Activated CD8-positive, alpha-beta T cell treated with anti-CD3 and anti-CD28 coated beads, Interleukin-2, amount 10 ng/mL, durations not matched to agents 7 days and 5 days (primary cell): ENCODE results near the gene ANKRD9. TPM values are rescaled to one million over a fixed set of nuclear protein-coding genes. Genes with fewer than 3 reads are reported as not detected.

Source experiments
- ATAC-seq: fragments of 150-1000 bp; cut with Tn5 transposase; one replicate; pipeline ENCODE4 v1.10.0; 2021; ENCODE audit warnings: moderate library complexity
- CTCF ChIA-PET: fragments of 350-600 bp; sonication (Branson Sonifier 250); formaldehyde crosslinking; loops from one replicate; lab custom pipeline; 2021; ENCODE audit warnings: antibody characterized with exemption; lab: Charles Lee
- POLR2A ChIA-PET: fragments of 350-600 bp; sonication (Branson Sonifier 250); formaldehyde crosslinking; loops from one replicate; lab custom pipeline; 2021; ENCODE audit warnings: antibody characterized with exemption; lab: Charles Lee
- DNase-seq: peaks from one replicate; pipeline ENCODE4 v3.0.0-alpha.2; 2020
- H3K27ac Mint-ChIP-seq: one replicate; pipeline ENCODE4 v1.8.0; 2021; ENCODE audit warnings: mild to moderate bottlenecking, mixed read lengths
- H3K27me3 Mint-ChIP-seq: one replicate; pipeline ENCODE4 v1.8.0; 2021; ENCODE audit warnings: low read depth, mixed read lengths
- H3K36me3 Mint-ChIP-seq: one replicate; pipeline ENCODE4 v1.8.0; 2021; ENCODE audit warnings: low read depth, mixed read lengths
- H3K4me1 Mint-ChIP-seq: one replicate; pipeline ENCODE4 v1.8.0; 2021; ENCODE audit warnings: low read depth, mixed read lengths
- H3K4me3 Mint-ChIP-seq: one replicate; pipeline ENCODE4 v1.8.0; 2021; ENCODE audit warnings: mild to moderate bottlenecking, mixed read lengths
- H3K9me3 Mint-ChIP-seq: one replicate; pipeline ENCODE4 v1.8.0; 2022; ENCODE audit warnings: mixed read lengths; ENCODE audit not compliant: insufficient read depth
- total RNA-seq, 2 experiments: library from RNA; stranded (reverse); gene quantifications; one replicate each; pipeline ENCODE4 v1.2.3, GENCODE V29; 2021

Gene ANKRD9
- total RNA-seq, 2 experiments from 2014 or later = 9.7 to 10.0 TPM

DNA sequence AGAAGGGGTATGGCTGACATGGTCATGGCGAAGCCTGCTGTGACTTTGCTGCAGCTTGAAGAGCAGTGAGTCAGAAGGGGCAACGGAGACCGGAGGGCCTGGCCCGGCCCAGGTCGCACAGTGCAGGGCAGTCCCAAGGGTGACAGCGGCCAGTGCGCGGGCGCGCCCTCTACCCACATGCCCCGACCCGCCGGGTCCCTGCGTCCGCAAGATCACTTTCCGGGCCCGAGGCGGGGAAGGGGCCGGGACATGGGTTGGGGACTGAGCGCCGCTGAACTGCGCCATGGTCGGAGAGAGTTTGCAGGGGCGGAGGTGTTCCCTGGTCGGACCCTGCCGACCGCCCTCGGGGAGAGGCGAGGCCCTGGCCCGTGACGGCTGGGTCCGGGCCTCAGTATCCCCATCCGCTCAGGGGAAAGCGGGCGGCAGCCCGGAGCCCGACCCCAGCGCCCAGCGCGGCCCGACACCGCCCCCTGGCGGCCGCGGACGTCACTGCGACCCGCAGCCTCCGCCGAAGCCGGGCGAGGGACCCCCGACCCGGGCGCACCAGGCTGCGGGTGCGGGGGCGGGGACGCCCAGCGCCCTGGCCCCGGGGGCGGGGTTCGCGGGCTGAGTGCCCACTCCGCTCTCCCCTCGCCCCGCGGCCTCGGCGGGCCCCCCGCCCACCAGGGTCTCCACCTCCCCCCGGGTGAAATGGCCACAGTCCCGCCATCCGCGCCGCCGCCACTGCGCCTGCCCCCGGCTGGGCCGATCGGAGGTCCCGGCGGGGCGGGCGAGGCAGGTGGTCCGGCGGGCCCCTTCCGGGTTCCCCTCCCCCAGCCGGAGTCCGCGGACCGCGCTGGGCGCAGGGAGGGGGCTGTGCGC, 7.2 kb upstream of the ANKRD9 start:
- DNase-seq (peak; percentile 68), ATAC-seq (peak; percentile 89)
- ChIA-PET POLR2A (interaction anchor here (0.8 kb wide), 1 partner anchor 75 kb away, joined by 3 read pairs; no protein-coding TSS in a partner anchor), CTCF (interaction anchor here (0.7 to 2.9 kb wide), 6 partner anchors 8 to 200 kb away, joined by 3 to 48 read pairs (median 6); no protein-coding TSS in a partner anchor)
- peak overlapping the region; percentile 74 for H3K27ac Mint-ChIP-seq
- peaks cover 20% of the 10 kb centered on the region for H3K27me3 Mint-ChIP-seq
- H3K36me3 Mint-ChIP-seq = no peaks in the 10 kb centered on the region
- H3K9me3 Mint-ChIP-seq = no peaks in the 10 kb centered on the region
- peak overlapping the region; percentile 71 for H3K4me3 Mint-ChIP-seq
- H3K4me1 Mint-ChIP-seq = peaks cover 7% of the 10 kb centered on the region

DNA sequence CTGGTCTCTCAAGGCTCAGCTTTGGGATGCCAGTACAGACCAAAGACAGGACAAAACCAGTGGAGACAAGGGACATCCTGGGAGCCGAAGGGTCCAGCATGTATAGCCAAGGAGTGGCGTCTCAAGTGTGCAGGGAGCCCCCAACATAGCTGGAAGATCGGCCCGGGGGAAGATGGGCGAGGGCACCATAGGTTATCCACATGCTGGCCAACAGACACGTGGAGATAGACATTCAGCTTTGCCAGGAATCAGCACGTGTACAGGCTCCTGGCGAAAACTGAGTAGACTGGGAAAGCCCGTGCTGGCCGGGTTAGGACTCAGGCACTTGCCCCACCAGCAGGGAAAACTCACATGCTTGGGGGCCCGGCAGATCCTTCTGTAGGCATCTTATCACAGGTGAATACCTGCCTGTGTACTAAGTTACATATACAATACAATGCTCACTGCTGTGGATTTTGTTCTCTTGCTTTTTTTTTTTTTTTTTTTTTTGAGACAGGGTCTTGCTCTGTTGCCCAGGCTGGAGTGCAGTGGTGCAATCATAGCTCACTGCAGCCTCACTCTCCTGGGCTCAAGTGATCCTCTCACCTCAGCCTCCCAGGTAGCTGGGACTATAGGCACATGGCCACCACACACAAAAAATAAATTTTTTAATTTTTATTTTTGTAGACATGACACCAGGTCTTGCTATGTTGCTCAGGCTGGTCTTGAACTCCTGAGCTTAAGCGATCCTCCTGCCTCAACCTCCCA, 5.6 kb upstream of the ANKRD9 start:
- Mint-ChIP-seq H3K4me3 (no peak overlapping the region), H3K27me3 (peaks cover 20% of the 10 kb centered on the region), H3K27ac (no peak overlapping the region), H3K9me3 (no peaks in the 10 kb centered on the region), H3K4me1 (peaks cover 15% of the 10 kb centered on the region), H3K36me3 (no peaks in the 10 kb centered on the region)
- ATAC-seq = no peak
- ChIA-PET CTCF (interaction anchor here (0.9 to 2.9 kb wide), 5 partner anchors 10 to 198 kb away, joined by 3 to 48 read pairs (median 4); partner anchors contain the start of gene ZNF839), POLR2A (no interaction called here)
- DNase-seq = no peak

DNA sequence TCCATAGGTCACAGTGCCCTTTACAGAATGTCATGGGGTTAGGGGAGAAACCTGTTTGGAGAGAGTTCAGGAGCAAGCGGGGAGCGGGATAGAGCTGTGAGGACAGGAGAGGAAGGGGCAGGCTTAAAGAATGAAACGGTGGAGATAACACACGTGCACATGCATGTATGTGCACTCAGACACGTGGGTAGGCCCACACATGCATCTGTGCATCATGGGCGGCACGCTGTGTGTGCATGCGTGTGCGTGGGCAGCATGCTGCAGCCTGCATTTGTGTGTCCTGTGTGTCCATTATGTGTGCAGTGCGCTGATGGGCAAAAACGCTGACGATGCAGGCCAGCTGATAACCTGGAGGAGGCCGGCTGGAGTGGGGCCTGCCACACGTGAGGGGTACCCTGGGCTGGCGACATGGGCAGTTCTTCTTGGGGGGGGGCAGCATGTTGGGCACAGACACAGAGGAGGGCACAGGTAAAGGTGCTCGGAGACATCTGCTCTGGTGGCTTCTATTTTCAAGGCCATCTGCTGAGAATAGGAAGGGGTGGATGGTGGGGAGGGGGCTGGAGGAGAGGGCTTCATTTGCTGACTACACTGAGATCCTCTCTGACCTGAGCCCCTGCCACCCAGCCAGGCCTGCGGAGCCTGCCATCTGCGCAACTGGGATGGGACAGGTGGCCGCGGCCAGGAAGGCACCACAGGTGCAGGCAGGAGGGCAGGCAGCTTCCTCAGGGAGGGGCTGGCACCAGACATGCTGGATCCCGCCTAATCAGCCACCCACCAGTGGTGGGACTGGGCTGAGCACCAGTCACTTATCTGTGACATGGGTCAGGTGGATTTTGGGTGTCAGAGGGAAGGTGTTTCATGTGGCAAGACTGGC, 4.6 kb upstream of the ANKRD9 start:
- Mint-ChIP-seq H3K4me3 (no peak overlapping the region), H3K9me3 (no peaks in the 10 kb centered on the region), H3K27me3 (peaks cover 20% of the 10 kb centered on the region), H3K4me1 (peaks cover 15% of the 10 kb centered on the region), H3K36me3 (no peaks in the 10 kb centered on the region), H3K27ac (no peak overlapping the region)
- POLR2A ChIA-PET = no interaction called here
- CTCF ChIA-PET = interaction anchor here (1.2 to 2.9 kb wide), 4 partner anchors 11 to 196 kb away, joined by 3 to 48 read pairs (median 5); partner anchors contain the start of gene ZNF839
- ATAC-seq (no peak), DNase-seq (no peak)

DNA sequence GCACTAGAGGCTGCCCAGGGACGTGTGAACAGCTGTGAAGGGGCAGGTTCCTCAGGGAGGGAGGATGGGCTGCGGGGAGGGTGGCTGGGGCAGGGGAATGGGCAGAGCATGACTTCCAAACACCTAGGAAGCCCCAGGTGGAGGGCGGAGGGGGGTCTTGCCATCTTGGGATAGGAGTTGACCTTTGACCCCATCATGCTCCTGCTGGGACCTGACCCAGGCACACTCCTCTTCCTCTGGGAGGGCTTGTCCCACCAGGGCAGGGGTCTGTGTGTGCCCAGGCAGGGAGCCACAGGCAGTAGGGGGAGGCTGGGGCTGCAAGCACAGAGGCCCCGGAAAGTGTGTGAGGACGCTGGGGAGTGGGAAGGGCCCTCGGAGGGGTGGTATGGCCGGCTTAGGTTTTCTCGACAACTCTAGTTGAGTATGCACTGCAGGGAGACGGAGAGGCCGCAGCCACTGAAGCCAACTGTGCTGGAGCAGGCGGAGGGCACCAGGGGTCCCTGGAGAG, 3.3 kb upstream of the ANKRD9 start:
- Mint-ChIP-seq H3K36me3 (peaks cover 2% of the 10 kb centered on the region), H3K9me3 (no peaks in the 10 kb centered on the region)

DNA sequence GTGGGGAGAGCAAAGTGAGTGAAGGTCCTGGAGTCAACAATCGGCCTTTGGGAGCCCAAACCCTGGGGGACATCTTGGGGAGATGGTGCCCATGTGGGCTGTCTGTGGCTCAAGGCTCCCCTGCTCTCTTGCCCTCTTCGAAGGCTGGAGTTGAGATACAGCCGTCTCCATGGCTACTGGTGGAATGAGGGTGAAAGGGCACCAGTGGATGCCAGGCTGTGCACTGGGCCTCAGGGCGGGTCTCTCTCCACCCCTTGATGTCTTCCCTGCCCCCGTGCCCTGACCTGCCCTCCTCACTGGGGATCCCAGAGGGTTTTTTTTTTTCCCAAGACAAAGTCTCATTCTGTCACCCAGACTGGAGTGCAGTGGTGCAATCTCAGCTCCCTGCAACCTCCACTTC, 2.0 kb upstream of the ANKRD9 start:
- DNase-seq (no peak), ATAC-seq (no peak)
- Mint-ChIP-seq H3K27me3 (peaks cover 9% of the 10 kb centered on the region), H3K27ac (no peak overlapping the region), H3K36me3 (peaks cover 5% of the 10 kb centered on the region), H3K4me3 (no peak overlapping the region), H3K9me3 (no peaks in the 10 kb centered on the region), H3K4me1 (peaks cover 19% of the 10 kb centered on the region)
- ChIA-PET POLR2A (no interaction called here), CTCF (interaction anchor here (2.7 kb wide), 1 partner anchor 12 kb away, joined by 16 read pairs; no protein-coding TSS in a partner anchor)

More for the DNA sequence above, 3.3 kb upstream of the ANKRD9 start:
- H3K4me1 Mint-ChIP-seq = peaks cover 22% of the 10 kb centered on the region
- no peak overlapping the region for H3K27ac Mint-ChIP-seq
- ChIA-PET POLR2A (no interaction called here), CTCF (no interaction called here)
- peaks cover 12% of the 10 kb centered on the region for H3K27me3 Mint-ChIP-seq
- DNase-seq = no peak
- no peak overlapping the region for H3K4me3 Mint-ChIP-seq
- ATAC-seq = no peak

DNA sequence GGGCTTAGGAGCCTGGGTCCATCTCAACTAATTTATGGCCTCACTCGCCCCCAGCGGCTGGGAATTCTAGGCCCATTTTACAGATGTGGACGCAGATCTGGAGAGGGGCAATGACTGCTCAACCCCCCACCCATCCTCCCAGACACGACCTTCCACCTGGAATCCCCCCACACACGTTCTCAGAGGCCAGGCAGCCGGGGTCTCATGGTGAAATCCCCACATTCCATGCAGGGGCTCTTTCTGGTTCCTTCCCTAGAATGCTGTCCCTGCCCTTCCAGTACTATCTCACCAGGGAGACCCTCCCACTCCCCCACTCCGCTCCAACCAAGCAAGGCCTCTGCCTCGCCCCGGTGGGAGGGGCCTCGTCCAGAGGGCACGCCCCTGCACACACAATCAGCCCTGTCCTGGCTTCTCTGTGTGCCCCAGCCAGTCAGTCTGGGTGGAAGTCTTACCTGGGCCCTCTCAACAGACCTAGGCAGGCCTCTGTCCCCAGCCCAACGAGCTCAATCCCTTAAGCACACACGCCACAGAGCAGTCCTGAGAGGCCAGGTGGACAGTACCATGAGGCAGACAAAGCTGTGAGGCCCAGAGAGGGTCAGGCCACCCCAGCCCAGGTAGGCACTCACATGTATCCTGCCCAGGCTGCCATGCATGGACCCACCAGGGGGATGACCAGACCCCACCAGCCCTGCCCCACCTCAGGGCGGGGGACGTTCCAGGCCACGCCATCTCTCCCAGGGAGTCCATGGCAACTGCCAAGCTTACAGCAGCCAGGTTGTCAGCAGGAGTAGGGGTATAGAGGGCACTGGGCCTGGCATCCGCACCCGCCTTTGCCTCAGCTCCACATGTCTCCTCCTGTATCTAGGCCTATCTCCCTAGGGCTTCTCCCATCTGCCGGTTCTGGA, 1.3 kb upstream of the ANKRD9 start:
- DNase-seq = peak; percentile 42
- peaks cover 5% of the 10 kb centered on the region for H3K27me3 Mint-ChIP-seq
- no peaks in the 10 kb centered on the region for H3K9me3 Mint-ChIP-seq
- peak overlapping the region; percentile 83 for H3K4me3 Mint-ChIP-seq
- peaks cover 5% of the 10 kb centered on the region for H3K36me3 Mint-ChIP-seq
- POLR2A ChIA-PET = no interaction called here
- peak overlapping the region; percentile 69 for H3K27ac Mint-ChIP-seq
- CTCF ChIA-PET = interaction anchor here (0.8 to 2.7 kb wide), 4 partner anchors 11 to 74 kb away, joined by 3 to 16 read pairs (median 4); no protein-coding TSS in a partner anchor
- ATAC-seq = no peak
- H3K4me1 Mint-ChIP-seq = peaks cover 16% of the 10 kb centered on the region

DNA sequence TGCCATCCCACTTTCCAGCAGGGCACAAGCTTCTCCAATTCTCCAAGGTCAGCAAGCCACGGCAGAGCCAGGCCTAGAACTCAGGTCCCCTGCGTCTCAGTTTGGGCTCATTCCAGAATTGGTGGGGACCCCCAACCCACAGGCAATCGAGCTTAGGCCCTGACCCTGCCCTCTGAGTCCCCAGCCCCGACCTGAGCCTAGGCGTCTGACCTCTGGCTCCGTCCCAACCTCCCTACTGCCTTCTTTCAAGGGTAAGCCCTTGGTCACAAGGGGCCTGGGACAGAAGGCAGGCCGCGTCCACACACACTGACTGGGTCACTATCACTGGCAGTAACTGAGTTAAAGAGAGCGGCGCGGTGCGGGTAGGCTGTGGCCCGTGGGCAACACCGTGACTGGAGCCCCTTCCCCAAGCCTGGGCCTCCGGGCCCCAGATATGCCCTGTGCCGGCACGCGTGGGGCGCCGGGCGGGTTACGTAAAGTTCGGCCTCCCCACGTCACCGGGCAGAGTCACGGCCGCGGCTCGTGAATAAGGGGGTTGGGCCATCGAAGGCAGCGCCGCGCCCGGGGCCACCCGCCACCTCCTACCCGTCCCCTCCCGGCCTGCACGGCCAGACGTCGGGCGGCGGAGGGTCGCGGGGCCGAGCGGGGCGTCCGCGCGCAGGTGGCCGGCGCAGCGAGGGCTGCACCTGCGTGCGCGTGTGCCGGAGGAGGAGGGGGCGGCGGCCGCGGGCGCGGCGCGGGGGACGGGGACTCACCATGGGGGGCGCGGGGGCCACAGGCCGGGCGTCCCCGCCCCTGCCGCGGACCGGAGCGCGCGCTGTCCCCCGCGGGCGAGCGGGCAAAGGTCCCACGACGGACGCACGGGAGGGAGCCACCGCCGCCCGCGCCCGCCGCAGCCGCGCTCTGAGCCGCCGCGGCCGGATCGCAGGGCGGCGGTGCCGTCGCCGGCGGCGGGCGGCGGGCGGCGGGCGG, 516 bp downstream of the ANKRD9 start:
- POLR2A ChIA-PET = no interaction called here
- Mint-ChIP-seq H3K27me3 (peaks cover 4% of the 10 kb centered on the region), H3K9me3 (no peaks in the 10 kb centered on the region), H3K4me3 (peak overlapping the region; percentile 64), H3K4me1 (peaks cover 16% of the 10 kb centered on the region), H3K27ac (peak overlapping the region; percentile 52), H3K36me3 (peaks cover 5% of the 10 kb centered on the region)
- no peak for DNase-seq
- CTCF ChIA-PET = interaction anchor here (0.5 to 2.7 kb wide), 6 partner anchors 9 to 201 kb away, joined by 3 to 16 read pairs (median 4); no protein-coding TSS in a partner anchor
- ATAC-seq = peak; percentile 10

DNA sequence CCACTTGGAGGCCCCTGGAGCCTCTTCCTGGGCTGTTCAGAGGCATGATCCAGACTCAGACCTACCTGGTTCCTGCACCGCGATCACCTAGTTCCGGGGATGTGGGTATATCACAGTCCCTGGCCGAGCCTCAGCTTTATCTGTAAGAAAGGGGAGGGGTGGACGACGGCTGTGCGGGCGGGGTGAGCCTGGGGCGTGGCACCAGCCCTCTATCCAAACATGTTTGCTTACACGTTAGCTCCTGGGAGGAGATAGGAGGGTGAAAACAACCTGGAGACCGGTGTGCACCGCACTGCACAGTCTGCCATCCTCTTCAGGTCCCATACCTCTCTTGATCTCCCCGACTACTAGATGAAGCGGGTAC, 1.2 kb downstream of the ANKRD9 start:
- Mint-ChIP-seq H3K36me3 (peaks cover 5% of the 10 kb centered on the region), H3K27ac (peak overlapping the region; percentile 52), H3K9me3 (no peaks in the 10 kb centered on the region)

DNA sequence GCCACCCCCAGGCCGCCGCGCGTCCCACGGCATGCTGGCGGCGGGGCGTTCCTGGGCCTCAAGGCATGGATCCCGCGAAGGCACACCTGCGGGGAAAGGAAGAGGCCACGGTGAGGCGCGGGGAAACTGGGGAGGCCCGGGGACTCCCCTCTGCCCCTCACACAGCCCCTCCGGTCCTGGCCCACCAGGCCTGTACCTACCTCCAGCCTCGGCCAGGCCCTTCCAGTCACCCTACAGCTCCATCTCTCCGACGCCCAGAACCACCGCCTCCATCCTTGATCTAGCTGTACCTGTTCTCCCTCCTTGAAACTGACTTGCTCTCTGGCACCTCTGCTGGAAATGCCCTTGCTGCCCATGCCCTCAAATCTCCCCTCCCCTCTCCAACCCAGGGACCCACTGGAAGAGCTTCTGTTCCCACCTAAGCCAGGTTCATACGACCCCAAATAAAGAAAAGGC, 1.7 kb downstream of the ANKRD9 start:
- peaks cover 16% of the 10 kb centered on the region for H3K4me1 Mint-ChIP-seq
- no peak for ATAC-seq
- no peak for DNase-seq
- CTCF ChIA-PET = interaction anchor here (1.2 kb wide), 2 partner anchors 71 to 187 kb away, joined by 3 read pairs; no protein-coding TSS in a partner anchor
- H3K27ac Mint-ChIP-seq = no peak overlapping the region
- peak overlapping the region; percentile 9 for H3K4me3 Mint-ChIP-seq
- H3K36me3 Mint-ChIP-seq = peaks cover 5% of the 10 kb centered on the region
- POLR2A ChIA-PET = no interaction called here
- no peaks in the 10 kb centered on the region for H3K27me3 Mint-ChIP-seq
- H3K9me3 Mint-ChIP-seq = no peaks in the 10 kb centered on the region

More for the DNA sequence above, 1.2 kb downstream of the ANKRD9 start:
- ChIA-PET CTCF (interaction anchor here (1.2 kb wide), 2 partner anchors 71 to 186 kb away, joined by 3 read pairs; no protein-coding TSS in a partner anchor), POLR2A (no interaction called here)
- peaks cover 16% of the 10 kb centered on the region for H3K4me1 Mint-ChIP-seq
- H3K4me3 Mint-ChIP-seq = peak overlapping the region; percentile 64
- no peak for ATAC-seq
- DNase-seq = no peak
- H3K27me3 Mint-ChIP-seq = no peaks in the 10 kb centered on the region
